Kidney epithelial cell (primary cell): Measurements from ENCODE around the gene UFSP2. TPM values are rescaled to one million over a fixed set of nuclear protein-coding genes. Genes with fewer than 3 reads are reported as not detected.

Source experiments
- DNase-seq: peaks from one replicate; pipeline ENCODE4 v3.0.0-alpha.2; 2010; ENCODE audit warnings: low read depth
- H3K27me3 ChIP-seq: 2 replicates; pipeline ENCODE4 v1.6.0; 2011; ENCODE audit warnings: low read length; ENCODE audit not compliant: control insufficient read depth, insufficient read depth
- H3K36me3 ChIP-seq: 2 replicates; pipeline ENCODE4 v1.5.1; 2011; ENCODE audit warnings: low read length; ENCODE audit not compliant: control insufficient read depth, insufficient read depth
- H3K4me3 ChIP-seq: 2 replicates; pipeline ENCODE4 v1.5.1; 2011; ENCODE audit warnings: low read depth, mild to moderate bottlenecking, control low read depth, low read length
- total RNA-seq: library from RNA; depleted of rRNA; stranded (reverse); fragments of >200 nt; gene quantifications from 2 replicates; pipeline ENCODE4 v1.2.3, GENCODE V29; 2015
- TF ChIP-seq, protein P1 (sequence below): IDR thresholded peaks from 2 replicates; pipeline ENCODE4 v1.5.1; 2011; ENCODE audit warnings: mild to moderate bottlenecking, moderate library complexity, low read length, control low read depth, inconsistent platforms; ENCODE audit not compliant: insufficient read depth, poor library complexity, severe bottlenecking

Gene UFSP2
- total RNA-seq, 1 donor from 2014 or later: 37.9 TPM

DNA sequence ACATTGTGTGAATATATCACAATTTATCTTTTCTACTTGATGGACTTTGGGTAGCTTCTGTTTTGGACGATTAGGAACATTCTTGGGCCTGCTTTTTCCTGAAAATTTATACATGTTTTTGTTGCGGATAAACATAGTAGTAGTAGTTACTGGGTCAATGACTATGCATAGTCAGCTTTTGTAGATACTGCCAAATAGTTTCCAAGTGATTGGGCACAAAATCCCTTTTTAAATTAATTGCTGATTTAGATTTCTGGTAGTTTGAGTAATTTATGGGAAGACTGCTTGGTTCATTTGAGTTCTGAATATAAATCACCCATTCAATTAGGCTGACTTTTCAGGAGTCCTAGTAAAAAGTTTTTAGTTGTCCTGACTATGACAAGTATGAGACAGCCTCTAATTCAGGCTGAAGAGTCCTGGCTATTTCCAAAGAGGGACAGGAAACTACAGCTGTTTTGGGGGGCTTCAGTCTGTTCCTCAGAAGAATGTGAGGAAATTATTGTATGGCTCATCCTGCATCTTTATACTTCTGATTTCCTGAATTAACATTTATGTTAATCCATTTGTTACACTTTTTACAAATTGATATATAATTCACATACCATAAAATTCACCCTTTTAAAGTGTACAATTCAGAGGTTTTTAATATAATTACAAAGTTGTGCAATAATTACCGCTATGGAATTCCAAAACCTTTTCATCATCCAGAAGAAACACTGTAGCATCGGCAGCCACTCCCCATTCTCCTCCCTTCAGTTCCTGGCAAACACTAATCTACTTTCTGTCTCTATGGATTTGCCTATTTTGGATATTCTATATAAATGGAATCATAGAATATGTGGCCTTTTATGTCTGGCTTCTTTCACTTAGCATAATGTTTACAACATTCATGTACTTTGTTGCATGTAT is 44.2 kb downstream of the UFSP2 start:
- H3K27me3 ChIP-seq: no peaks in the 10 kb centered on the region
- TF ChIP-seq, protein P1, sequence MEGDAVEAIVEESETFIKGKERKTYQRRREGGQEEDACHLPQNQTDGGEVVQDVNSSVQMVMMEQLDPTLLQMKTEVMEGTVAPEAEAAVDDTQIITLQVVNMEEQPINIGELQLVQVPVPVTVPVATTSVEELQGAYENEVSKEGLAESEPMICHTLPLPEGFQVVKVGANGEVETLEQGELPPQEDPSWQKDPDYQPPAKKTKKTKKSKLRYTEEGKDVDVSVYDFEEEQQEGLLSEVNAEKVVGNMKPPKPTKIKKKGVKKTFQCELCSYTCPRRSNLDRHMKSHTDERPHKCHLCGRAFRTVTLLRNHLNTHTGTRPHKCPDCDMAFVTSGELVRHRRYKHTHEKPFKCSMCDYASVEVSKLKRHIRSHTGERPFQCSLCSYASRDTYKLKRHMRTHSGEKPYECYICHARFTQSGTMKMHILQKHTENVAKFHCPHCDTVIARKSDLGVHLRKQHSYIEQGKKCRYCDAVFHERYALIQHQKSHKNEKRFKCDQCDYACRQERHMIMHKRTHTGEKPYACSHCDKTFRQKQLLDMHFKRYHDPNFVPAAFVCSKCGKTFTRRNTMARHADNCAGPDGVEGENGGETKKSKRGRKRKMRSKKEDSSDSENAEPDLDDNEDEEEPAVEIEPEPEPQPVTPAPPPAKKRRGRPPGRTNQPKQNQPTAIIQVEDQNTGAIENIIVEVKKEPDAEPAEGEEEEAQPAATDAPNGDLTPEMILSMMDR: no peak
- no peak for DNase-seq
- no peaks in the 10 kb centered on the region for H3K36me3 ChIP-seq
- no peak overlapping the region for H3K4me3 ChIP-seq

DNA sequence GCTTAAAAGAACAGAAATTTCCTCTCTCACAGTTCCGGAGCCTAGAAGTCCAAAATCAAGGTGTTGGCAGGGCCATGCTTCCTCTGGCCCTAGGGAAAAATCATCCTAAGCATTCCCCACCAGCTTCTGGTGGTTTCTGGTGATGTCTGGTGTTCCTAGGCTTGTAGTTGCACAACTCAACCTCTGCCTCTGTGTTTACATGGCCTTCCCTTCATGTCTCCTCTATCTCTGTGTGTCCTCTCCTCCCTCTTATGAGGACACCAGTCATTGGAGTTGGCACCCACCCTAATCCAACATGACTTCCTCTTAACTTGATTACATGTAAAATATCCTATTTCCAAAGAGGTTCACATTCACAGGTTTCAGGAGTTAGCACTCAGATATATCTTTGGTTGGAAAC is 45.4 kb downstream of the UFSP2 start:
- TF ChIP-seq, protein P1: no peak
- DNase-seq: no peak
- H3K27me3 ChIP-seq: no peaks in the 10 kb centered on the region

DNA sequence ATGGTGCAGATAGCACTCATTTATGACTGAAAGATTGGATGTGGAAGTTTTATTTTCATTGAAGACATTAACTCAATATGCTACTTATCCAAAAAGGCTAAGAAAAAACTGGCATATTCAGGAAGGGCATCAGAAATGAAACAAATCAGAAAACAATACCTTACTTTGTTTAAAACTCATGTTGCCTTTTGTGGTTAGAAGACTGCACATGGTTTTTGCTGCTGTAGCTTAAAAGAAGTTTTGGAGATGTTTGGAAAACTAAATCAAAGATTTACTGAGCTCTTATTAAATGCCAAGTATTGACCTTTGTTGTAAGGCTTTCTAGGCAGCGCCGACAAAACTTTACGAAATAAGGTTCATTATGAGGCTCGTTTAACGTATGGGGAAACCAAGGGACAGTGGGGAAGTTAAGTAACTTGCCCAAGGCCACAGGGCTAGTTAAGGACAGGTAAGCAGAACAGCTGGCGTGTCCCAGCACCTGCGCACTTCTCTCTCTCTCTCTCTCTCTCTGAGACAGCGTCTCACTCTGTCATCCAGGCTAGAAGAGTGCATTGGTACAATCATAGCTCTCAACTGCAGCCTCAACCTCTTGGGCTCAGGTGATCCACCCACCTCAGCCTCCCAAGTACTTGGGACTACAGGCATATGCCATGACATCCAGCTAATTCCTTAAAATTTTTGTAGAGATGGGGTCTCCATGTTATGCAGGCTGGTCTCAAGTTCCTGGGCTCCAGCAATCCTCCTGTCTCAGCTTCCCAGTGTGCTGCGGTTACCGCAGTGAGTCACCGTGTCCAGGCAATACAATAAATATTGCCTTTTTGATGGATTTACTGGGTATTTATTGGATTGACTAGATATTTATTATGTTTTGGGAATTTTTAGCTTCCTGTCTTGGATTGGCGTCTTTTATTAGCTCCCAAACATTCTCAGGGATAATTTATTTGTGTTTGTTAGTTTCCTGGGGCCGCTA is 46.2 kb downstream of the UFSP2 start:
- TF ChIP-seq, protein P1: no peak

More for the DNA sequence above, 45.4 kb downstream of the UFSP2 start:
- no peak overlapping the region for H3K4me3 ChIP-seq
- H3K36me3 ChIP-seq: no peaks in the 10 kb centered on the region

DNA sequence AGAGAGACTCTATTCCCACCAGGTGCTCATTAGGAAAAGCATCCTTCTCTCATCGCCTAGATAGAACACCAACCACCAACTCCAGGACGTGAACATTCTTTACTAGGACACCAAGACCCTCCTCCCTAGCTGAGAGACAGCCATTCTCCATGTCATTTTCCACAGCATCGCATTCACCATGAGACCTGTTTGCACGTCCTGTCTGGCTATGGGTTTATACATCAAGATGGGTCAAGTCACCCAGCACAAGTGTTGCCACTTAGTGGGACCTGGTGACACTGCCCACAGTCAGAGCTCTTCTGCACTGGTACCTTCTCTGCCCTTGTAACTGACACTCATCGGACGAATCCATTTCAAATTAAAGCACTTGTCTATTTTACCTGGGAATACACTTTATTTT is 47.5 kb downstream of the UFSP2 start:
- no peak for DNase-seq
- no peaks in the 10 kb centered on the region for H3K27me3 ChIP-seq
- TF ChIP-seq, protein P1: no peak
- H3K36me3 ChIP-seq: no peaks in the 10 kb centered on the region
- no peak overlapping the region for H3K4me3 ChIP-seq

More for the DNA sequence above, 46.2 kb downstream of the UFSP2 start:
- DNase-seq: no peak
- Histone ChIP-seq H3K27me3 (no peaks in the 10 kb centered on the region), H3K36me3 (no peaks in the 10 kb centered on the region), H3K4me3 (no peak overlapping the region)

DNA sequence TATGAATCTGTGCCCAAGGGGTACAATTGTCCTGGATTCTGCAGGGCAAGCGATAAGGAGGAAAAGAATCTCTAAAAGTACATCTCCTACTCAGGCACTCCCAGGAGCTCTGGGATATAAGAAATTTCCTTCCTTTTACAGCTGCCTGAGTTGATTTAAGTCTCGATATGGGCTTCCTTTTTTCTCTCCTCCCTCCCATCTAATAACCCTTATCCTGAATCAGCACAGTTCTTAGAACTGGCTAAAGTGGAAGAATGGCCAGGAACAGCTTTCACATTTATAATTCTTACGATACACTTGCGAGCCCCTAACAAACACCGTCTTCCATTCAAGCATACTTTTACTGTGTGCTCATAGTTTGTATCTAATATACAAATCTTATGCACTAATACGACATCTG is 51.2 kb downstream of the UFSP2 start:
- TF ChIP-seq, protein P1: no peak
- H3K27me3 ChIP-seq: no peaks in the 10 kb centered on the region
- H3K4me3 ChIP-seq: no peak overlapping the region
- DNase-seq: no peak
- H3K36me3 ChIP-seq: no peaks in the 10 kb centered on the region
